Endodermal cell (in vitro differentiated cells): Measurements from ENCODE around the gene DTNBP1. TPM values are rescaled to one million over a fixed set of nuclear protein-coding genes. Genes with fewer than 3 reads are reported as not detected.
A peak's percentile ranks its signal among the peaks of the same experiment; 100 is the strongest.

Experiments
- DNase-seq: peaks from one replicate; pipeline ENCODE4 v3.0.0-alpha.2; 2017
- H3K27ac ChIP-seq: 2 replicates; pipeline ENCODE4 v1.5.1; 2013; ENCODE audit warnings: mild to moderate bottlenecking, low read depth, low read length, moderate library complexity
- H3K27me3 ChIP-seq: 2 replicates; pipeline ENCODE4 v1.6.1; 2013; ENCODE audit warnings: mild to moderate bottlenecking, low read length, moderate library complexity; ENCODE audit not compliant: insufficient read depth, control insufficient read depth, poor library complexity, severe bottlenecking
- H3K36me3 ChIP-seq: 2 replicates; pipeline ENCODE4 v1.7.0; 2013; ENCODE audit warnings: mild to moderate bottlenecking, low read length, moderate library complexity; ENCODE audit not compliant: control insufficient read depth, insufficient read depth
- H3K4me1 ChIP-seq: one replicate; pipeline ENCODE4 v1.7.0; 2013; ENCODE audit warnings: low read length; ENCODE audit not compliant: control insufficient read depth, insufficient read depth
- H3K4me3 ChIP-seq: 2 replicates; pipeline ENCODE4 v1.5.1; 2013; ENCODE audit warnings: mild to moderate bottlenecking, low read length, moderate library complexity
- H3K9ac ChIP-seq: 2 replicates; pipeline ENCODE4 v1.6.1; 2013; ENCODE audit warnings: mild to moderate bottlenecking, low read length, moderate library complexity; ENCODE audit not compliant: poor library complexity, severe bottlenecking; ENCODE audit errors: extremely low read depth
- H3K9me3 ChIP-seq: 2 replicates; pipeline ENCODE4 v1.6.1; 2013; ENCODE audit warnings: mild to moderate bottlenecking, low read length, moderate library complexity; ENCODE audit not compliant: control insufficient read depth
- H3K27ac Mint-ChIP-seq: 2 replicates; pipeline ENCODE4 v1.8.0; 2020; ENCODE audit warnings: mixed read lengths
- H3K27me3 Mint-ChIP-seq: 2 replicates; pipeline ENCODE4 v1.8.0; 2021; ENCODE audit warnings: mild to moderate bottlenecking, mixed read lengths; ENCODE audit not compliant: insufficient read depth
- H3K36me3 Mint-ChIP-seq: 2 replicates; pipeline ENCODE4 v1.8.0; 2020; ENCODE audit warnings: low read depth, mixed read lengths
- H3K4me1 Mint-ChIP-seq: 2 replicates; pipeline ENCODE4 v1.8.0; 2020; ENCODE audit warnings: mixed read lengths
- H3K4me3 Mint-ChIP-seq: 2 replicates; pipeline ENCODE4 v1.8.0; 2020; ENCODE audit warnings: mild to moderate bottlenecking, moderate library complexity, mixed read lengths
- H3K9me3 Mint-ChIP-seq: 2 replicates; pipeline ENCODE4 v1.8.0; 2020; ENCODE audit warnings: mild to moderate bottlenecking, mixed read lengths
- WGBS, 2 experiments: methylation state at CpG; one replicate each; pipeline versions ENCODE4 v1.1.5 to v1.1.7; 2013; ENCODE audit warnings: missing lambda C conversion rate in 2 of 2, mixed read lengths in 1 of 2; ENCODE audit not compliant: insufficient coverage in 1 of 2, insufficient read length in 1 of 2; 5-methylcytosine and 5-hydroxymethylcytosine counted together
- total RNA-seq, 2 donors: library from RNA; stranded (reverse); fragmentation: NEBNext Ultra II Directional in 1 of 2; extraction: Animal tissue kit (Norgen Biotek cat#: 25700) in 1 of 2; gene quantifications; 2 replicates in 1 of 2; 3 replicates in 1 of 2; pipeline ENCODE4 v1.2.1, GENCODE V29; 2021
- TF ChIP-seq, protein P1 (sequence below): fragments of 200-600 bp; sonication (generic); conservative IDR thresholded peaks from 2 replicates; pipeline ENCODE4 v1.5.0; 2021; ENCODE audit warnings: antibody characterized with exemption, mild to moderate bottlenecking

Gene DTNBP1
- total RNA-seq, 2 donors from 2014 or later, result 14.1 to 31.4 TPM

DNA sequence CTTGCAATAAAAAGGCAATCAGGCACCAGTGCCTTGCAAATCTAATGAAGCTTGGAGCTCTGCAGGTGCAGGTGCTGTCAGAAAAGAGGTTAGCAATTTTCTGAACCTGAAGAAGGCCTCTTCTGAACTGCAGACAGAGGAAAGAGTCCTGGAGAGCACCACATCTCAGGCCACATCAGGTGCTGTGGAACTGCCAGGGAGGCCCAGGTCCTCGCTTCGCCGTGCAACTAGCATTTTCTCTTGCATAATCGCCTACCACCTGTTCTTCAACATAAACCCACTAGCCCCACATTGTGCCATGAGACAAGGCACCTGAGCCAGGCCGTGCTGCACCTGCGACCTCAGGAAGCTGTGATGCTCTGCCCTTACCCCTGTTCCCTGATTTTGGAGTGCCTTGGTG is 187.6 kb downstream of the DTNBP1 start:
- Histone ChIP-seq H3K9me3 (no peaks in the 10 kb centered on the region), H3K27ac (no peak overlapping the region), H3K4me3 (no peak overlapping the region), H3K4me1 (peaks cover 15% of the 10 kb centered on the region), H3K36me3 (peaks cover 65% of the 10 kb centered on the region), H3K9ac (no peak overlapping the region), H3K27me3 (no peaks in the 10 kb centered on the region)
- Mint-ChIP-seq H3K9me3 (no peaks in the 10 kb centered on the region), H3K36me3 (peaks cover 36% of the 10 kb centered on the region), H3K4me3 (no peak overlapping the region), H3K27ac (no peak overlapping the region), H3K27me3 (no peaks in the 10 kb centered on the region), H3K4me1 (peaks cover 32% of the 10 kb centered on the region)
- DNase-seq, result peak; percentile 38
- WGBS, 2 experiments, result 81 to 100% methylated on average over 1 to 6 of the region's 6 CpGs
- TF ChIP-seq, protein P1, sequence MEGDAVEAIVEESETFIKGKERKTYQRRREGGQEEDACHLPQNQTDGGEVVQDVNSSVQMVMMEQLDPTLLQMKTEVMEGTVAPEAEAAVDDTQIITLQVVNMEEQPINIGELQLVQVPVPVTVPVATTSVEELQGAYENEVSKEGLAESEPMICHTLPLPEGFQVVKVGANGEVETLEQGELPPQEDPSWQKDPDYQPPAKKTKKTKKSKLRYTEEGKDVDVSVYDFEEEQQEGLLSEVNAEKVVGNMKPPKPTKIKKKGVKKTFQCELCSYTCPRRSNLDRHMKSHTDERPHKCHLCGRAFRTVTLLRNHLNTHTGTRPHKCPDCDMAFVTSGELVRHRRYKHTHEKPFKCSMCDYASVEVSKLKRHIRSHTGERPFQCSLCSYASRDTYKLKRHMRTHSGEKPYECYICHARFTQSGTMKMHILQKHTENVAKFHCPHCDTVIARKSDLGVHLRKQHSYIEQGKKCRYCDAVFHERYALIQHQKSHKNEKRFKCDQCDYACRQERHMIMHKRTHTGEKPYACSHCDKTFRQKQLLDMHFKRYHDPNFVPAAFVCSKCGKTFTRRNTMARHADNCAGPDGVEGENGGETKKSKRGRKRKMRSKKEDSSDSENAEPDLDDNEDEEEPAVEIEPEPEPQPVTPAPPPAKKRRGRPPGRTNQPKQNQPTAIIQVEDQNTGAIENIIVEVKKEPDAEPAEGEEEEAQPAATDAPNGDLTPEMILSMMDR, result no peak

DNA sequence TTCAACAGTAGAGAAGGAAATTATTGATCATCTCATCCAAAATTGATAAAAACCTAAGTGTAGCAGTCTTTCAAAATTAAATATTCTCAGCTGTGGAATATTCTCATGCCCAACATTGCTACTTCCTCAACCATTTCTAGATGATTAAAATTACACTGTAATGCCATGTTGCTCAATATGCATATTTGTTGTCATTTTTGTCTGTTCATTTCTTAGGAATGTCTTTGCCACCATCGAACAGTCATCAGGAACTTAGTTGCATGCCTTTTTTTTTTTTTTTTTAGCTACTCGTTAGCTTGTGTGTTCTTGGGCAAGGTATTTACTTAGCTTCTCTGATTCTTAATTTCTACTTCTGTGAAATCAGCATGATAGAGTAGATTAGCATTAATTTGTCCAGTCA is 188.6 kb downstream of the DTNBP1 start:
- H3K36me3 Mint-ChIP-seq, result peaks cover 36% of the 10 kb centered on the region
- TF ChIP-seq, protein P1, result no peak
- H3K4me1 Mint-ChIP-seq, result peaks cover 22% of the 10 kb centered on the region
- Histone ChIP-seq H3K4me3 (no peak overlapping the region), H3K9me3 (no peaks in the 10 kb centered on the region), H3K27ac (no peak overlapping the region), H3K27me3 (no peaks in the 10 kb centered on the region), H3K9ac (no peak overlapping the region), H3K4me1 (peaks cover 12% of the 10 kb centered on the region), H3K36me3 (peaks cover 71% of the 10 kb centered on the region)
- DNase-seq, result no peak
- no peaks in the 10 kb centered on the region for H3K9me3 Mint-ChIP-seq
- 100% methylated on average over 2 of the region's 2 CpGs; no CpG with 5 or more reads in 1 of the 2 experiments for WGBS, 2 experiments
- no peaks in the 10 kb centered on the region for H3K27me3 Mint-ChIP-seq
- no peak overlapping the region for H3K4me3 Mint-ChIP-seq
- H3K27ac Mint-ChIP-seq, result no peak overlapping the region

DNA sequence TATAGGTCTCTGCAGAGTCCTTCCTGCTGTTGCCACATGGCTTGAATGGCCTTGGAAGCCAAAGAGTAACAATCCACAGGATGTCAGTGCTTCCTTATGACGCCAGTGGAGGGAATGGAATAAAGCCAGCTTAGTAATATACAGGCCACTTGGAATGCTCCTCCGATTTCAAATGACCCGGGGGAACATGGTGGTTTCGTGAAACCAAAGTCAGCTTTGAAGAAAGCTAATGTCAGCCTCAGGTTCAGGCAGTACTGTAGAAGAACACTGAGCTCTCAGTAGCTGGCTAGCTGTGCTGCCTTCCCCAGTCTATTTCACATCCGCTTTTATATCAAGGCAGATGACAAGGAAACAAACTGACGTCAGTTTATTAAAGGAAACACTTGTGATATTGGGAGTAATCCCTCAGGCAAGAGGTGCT is 189.1 kb downstream of the DTNBP1 start:
- Histone ChIP-seq H3K27ac (no peak overlapping the region), H3K27me3 (no peaks in the 10 kb centered on the region), H3K4me1 (peaks cover 12% of the 10 kb centered on the region), H3K9me3 (no peaks in the 10 kb centered on the region), H3K9ac (no peak overlapping the region), H3K36me3 (peaks cover 74% of the 10 kb centered on the region), H3K4me3 (no peak overlapping the region)
- TF ChIP-seq, protein P1, result no peak
- DNase-seq, result peak; percentile 28
- Mint-ChIP-seq H3K4me1 (peaks cover 19% of the 10 kb centered on the region), H3K27me3 (no peaks in the 10 kb centered on the region), H3K9me3 (no peaks in the 10 kb centered on the region), H3K27ac (no peak overlapping the region), H3K36me3 (peaks cover 35% of the 10 kb centered on the region), H3K4me3 (no peak overlapping the region)
- WGBS, 2 experiments, result 93 to 94% methylated on average over 4 to 6 of the region's 6 CpGs
